ENCODE results near the gene CNIH3.

The CNIH3 gene

GRCh38 chr1:224714553-224714952, 98.4 kb downstream of the CNIH3 start:
- peaks cover 5% of the 10 kb centered on the region for H3K4me1 Mint-ChIP-seq (ENCODE audit: low read depth)
- no peak overlapping the region for H3K27ac Mint-ChIP-seq
- H3K27me3 Mint-ChIP-seq (ENCODE audit: low read depth), result peaks cover 18% of the 10 kb centered on the region
- H3K9me3 Mint-ChIP-seq, result no peaks in the 10 kb centered on the region
- no peaks in the 10 kb centered on the region for H3K36me3 Mint-ChIP-seq (ENCODE audit: low read depth)
- H3K4me3 Mint-ChIP-seq, result no peak overlapping the region
- no peak for DNase-seq (ENCODE audit: low spot score)

- no peaks in the 10 kb centered on the region for H3K9me3 Mint-ChIP-seq
- peaks cover 20% of the 10 kb centered on the region for H3K27me3 Mint-ChIP-seq (ENCODE audit: low read depth)
- no peaks in the 10 kb centered on the region for H3K36me3 Mint-ChIP-seq (ENCODE audit: low read depth)
- no peak overlapping the region for H3K4me3 Mint-ChIP-seq
- peaks cover 5% of the 10 kb centered on the region for H3K4me1 Mint-ChIP-seq (ENCODE audit: low read depth)
- DNase-seq (ENCODE audit: low spot score), result no peak
- H3K27ac Mint-ChIP-seq, result no peak overlapping the region
These were observed 102.4 kb downstream of the CNIH3 start for GRCh38 chr1:224718470-224719053.

- Mint-ChIP-seq H3K27me3 (ENCODE audit: low read depth) (peaks cover 20% of the 10 kb centered on the region), H3K36me3 (ENCODE audit: low read depth) (no peaks in the 10 kb centered on the region), H3K27ac (no peak overlapping the region), H3K9me3 (no peaks in the 10 kb centered on the region), H3K4me3 (no peak overlapping the region), H3K4me1 (ENCODE audit: low read depth) (peaks cover 5% of the 10 kb centered on the region)
- no peak for DNase-seq (ENCODE audit: low spot score)
These were observed 103.6 kb downstream of the CNIH3 start for GRCh38 chr1:224719716-224720115.

DNA sequence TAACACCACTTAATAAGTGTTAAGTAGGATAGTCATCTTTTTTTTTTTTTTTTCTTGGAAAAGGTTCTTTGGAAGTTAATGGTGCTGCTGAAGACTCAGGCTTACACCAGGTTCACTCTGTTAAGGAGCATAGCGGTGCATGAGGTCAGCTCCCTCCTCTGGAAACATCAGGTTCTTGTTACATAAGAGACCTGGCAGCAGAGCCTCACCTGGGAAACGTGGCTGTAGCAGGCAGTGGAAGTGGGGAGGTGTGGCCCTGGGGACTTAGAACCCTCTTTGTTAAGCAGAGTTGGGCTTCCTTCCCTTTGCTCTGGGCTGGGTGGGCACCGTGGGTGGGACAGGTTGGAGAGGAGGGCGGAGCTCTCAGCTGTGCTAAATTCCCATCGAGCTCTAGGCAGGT, 104.1 kb downstream of the CNIH3 start:
- H3K36me3 Mint-ChIP-seq (ENCODE audit: low read depth), result no peaks in the 10 kb centered on the region
- no peak overlapping the region for H3K27ac Mint-ChIP-seq
- no peak for DNase-seq (ENCODE audit: low spot score)
- H3K4me1 Mint-ChIP-seq (ENCODE audit: low read depth), result peaks cover 5% of the 10 kb centered on the region
- no peak overlapping the region for H3K4me3 Mint-ChIP-seq
- H3K27me3 Mint-ChIP-seq (ENCODE audit: low read depth), result peaks cover 20% of the 10 kb centered on the region
- no peaks in the 10 kb centered on the region for H3K9me3 Mint-ChIP-seq

DNA sequence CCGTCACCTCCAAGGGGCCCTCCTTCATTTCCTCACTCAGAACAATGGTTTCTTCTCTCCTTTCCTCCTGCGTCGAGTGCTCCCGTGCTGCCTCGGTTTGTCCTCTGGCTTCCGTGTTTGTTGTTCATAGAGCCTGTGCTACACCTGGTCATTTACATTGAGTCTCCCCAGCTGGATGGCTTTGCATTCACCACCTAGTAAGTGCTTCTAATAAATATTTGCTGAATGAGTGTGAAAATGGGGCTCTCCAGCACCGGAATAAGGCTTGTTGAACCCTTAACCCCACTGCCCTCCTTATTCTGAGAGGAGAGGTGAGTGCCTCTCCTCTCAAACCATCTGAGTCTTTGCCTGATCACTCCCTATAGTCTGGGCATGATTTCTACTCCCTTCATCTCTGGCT, 104.9 kb downstream of the CNIH3 start:
- Mint-ChIP-seq H3K4me1 (ENCODE audit: low read depth) (peaks cover 5% of the 10 kb centered on the region), H3K9me3 (no peaks in the 10 kb centered on the region), H3K36me3 (ENCODE audit: low read depth) (no peaks in the 10 kb centered on the region), H3K27me3 (ENCODE audit: low read depth) (peaks cover 18% of the 10 kb centered on the region), H3K4me3 (no peak overlapping the region), H3K27ac (no peak overlapping the region)
- no peak for DNase-seq (ENCODE audit: low spot score)

- DNase-seq (ENCODE audit: low spot score), result no peak
- Mint-ChIP-seq H3K4me1 (ENCODE audit: low read depth) (peaks cover 5% of the 10 kb centered on the region), H3K4me3 (no peak overlapping the region), H3K9me3 (no peaks in the 10 kb centered on the region), H3K27me3 (ENCODE audit: low read depth) (peaks cover 16% of the 10 kb centered on the region), H3K36me3 (ENCODE audit: low read depth) (no peaks in the 10 kb centered on the region), H3K27ac (no peak overlapping the region)
These were observed 106.7 kb downstream of the CNIH3 start for GRCh38 chr1:224722838-224723237.

GRCh38 chr1:224724566-224724965, 108.4 kb downstream of the CNIH3 start:
- H3K4me3 Mint-ChIP-seq, result no peak overlapping the region
- DNase-seq (ENCODE audit: low spot score), result no peak
- H3K9me3 Mint-ChIP-seq, result no peaks in the 10 kb centered on the region
- no peaks in the 10 kb centered on the region for H3K4me1 Mint-ChIP-seq (ENCODE audit: low read depth)
- peaks cover 6% of the 10 kb centered on the region for H3K27me3 Mint-ChIP-seq (ENCODE audit: low read depth)
- no peaks in the 10 kb centered on the region for H3K36me3 Mint-ChIP-seq (ENCODE audit: low read depth)
- H3K27ac Mint-ChIP-seq, result no peak overlapping the region

- DNase-seq (ENCODE audit: low spot score), result no peak
- Mint-ChIP-seq H3K9me3 (no peaks in the 10 kb centered on the region), H3K27ac (no peak overlapping the region), H3K4me3 (no peak overlapping the region), H3K27me3 (ENCODE audit: low read depth) (peaks cover 5% of the 10 kb centered on the region), H3K4me1 (ENCODE audit: low read depth) (no peaks in the 10 kb centered on the region), H3K36me3 (ENCODE audit: low read depth) (no peaks in the 10 kb centered on the region)
These were observed 110.5 kb downstream of the CNIH3 start for GRCh38 chr1:224726441-224727182.

GRCh38 chr1:224727351-224728289, 111.5 kb downstream of the CNIH3 start:
- no peak overlapping the region for H3K4me3 Mint-ChIP-seq
- H3K27me3 Mint-ChIP-seq (ENCODE audit: low read depth), result peaks cover 7% of the 10 kb centered on the region
- no peaks in the 10 kb centered on the region for H3K36me3 Mint-ChIP-seq (ENCODE audit: low read depth)
- no peak overlapping the region for H3K27ac Mint-ChIP-seq
- no peaks in the 10 kb centered on the region for H3K9me3 Mint-ChIP-seq
- no peaks in the 10 kb centered on the region for H3K4me1 Mint-ChIP-seq (ENCODE audit: low read depth)
- DNase-seq (ENCODE audit: low spot score), result no peak

- no peak overlapping the region for H3K4me3 Mint-ChIP-seq
- peaks cover 11% of the 10 kb centered on the region for H3K27me3 Mint-ChIP-seq (ENCODE audit: low read depth)
- H3K27ac Mint-ChIP-seq, result no peak overlapping the region
- no peaks in the 10 kb centered on the region for H3K9me3 Mint-ChIP-seq
- DNase-seq (ENCODE audit: low spot score), result no peak
- H3K36me3 Mint-ChIP-seq (ENCODE audit: low read depth), result no peaks in the 10 kb centered on the region
- peaks cover 13% of the 10 kb centered on the region for H3K4me1 Mint-ChIP-seq (ENCODE audit: low read depth)
These were observed 114.4 kb downstream of the CNIH3 start for GRCh38 chr1:224730540-224730939.

- no peak overlapping the region for H3K27ac Mint-ChIP-seq
- no peaks in the 10 kb centered on the region for H3K9me3 Mint-ChIP-seq
- no peaks in the 10 kb centered on the region for H3K36me3 Mint-ChIP-seq (ENCODE audit: low read depth)
- peaks cover 11% of the 10 kb centered on the region for H3K27me3 Mint-ChIP-seq (ENCODE audit: low read depth)
- H3K4me3 Mint-ChIP-seq, result no peak overlapping the region
- H3K4me1 Mint-ChIP-seq (ENCODE audit: low read depth), result peaks cover 13% of the 10 kb centered on the region
- DNase-seq (ENCODE audit: low spot score), result no peak
These were observed 114.8 kb downstream of the CNIH3 start for GRCh38 chr1:224730965-224731364.

- Mint-ChIP-seq H3K4me3 (no peak overlapping the region), H3K4me1 (ENCODE audit: low read depth) (peaks cover 13% of the 10 kb centered on the region), H3K27ac (no peak overlapping the region), H3K36me3 (ENCODE audit: low read depth) (no peaks in the 10 kb centered on the region), H3K27me3 (ENCODE audit: low read depth) (peaks cover 11% of the 10 kb centered on the region), H3K9me3 (no peaks in the 10 kb centered on the region)
- DNase-seq (ENCODE audit: low spot score), result no peak
These were observed 115.5 kb downstream of the CNIH3 start for GRCh38 chr1:224731633-224732032.

- H3K36me3 Mint-ChIP-seq (ENCODE audit: low read depth), result no peaks in the 10 kb centered on the region
- H3K4me1 Mint-ChIP-seq (ENCODE audit: low read depth), result peaks cover 15% of the 10 kb centered on the region
- no peak for DNase-seq (ENCODE audit: low spot score)
- H3K4me3 Mint-ChIP-seq, result no peak overlapping the region
- no peak overlapping the region for H3K27ac Mint-ChIP-seq
- H3K27me3 Mint-ChIP-seq (ENCODE audit: low read depth), result peaks cover 13% of the 10 kb centered on the region
- no peaks in the 10 kb centered on the region for H3K9me3 Mint-ChIP-seq
These were observed 116.4 kb downstream of the CNIH3 start for GRCh38 chr1:224732377-224733026.
